H1 (cell line): ENCODE data around the gene TMEM106C. TPM values are rescaled to one million over a fixed set of nuclear protein-coding genes. Genes with fewer than 3 reads are reported as not detected.

ENCODE experiments used
- CTCF ChIA-PET: fragments of 300-600 bp; sonication (Branson Sonifier 250); formaldehyde crosslinking; loops from one replicate; lab custom pipeline; 2021; ENCODE audit not compliant: partially characterized antibody; lab: Charles Lee
- POLR2A ChIA-PET: fragments of 300-600 bp; sonication (Branson Sonifier 250); formaldehyde crosslinking; loops from one replicate; lab custom pipeline; 2021; ENCODE audit warnings: inconsistent platforms; ENCODE audit not compliant: partially characterized antibody; lab: Charles Lee
- DNase-seq, 2 experiments: peaks; one replicate each; pipeline versions ENCODE4 v3.0.0 to v3.0.0-alpha.2; 2010 to 2022; ENCODE audit warnings: low spot score in 2 of 2, low read depth in 1 of 2, mixed read lengths in 1 of 2
- FAIRE-seq: peaks from 2 replicates; lab custom pipeline; 2011; peaks lifted over from hg19 to GRCh38; lab: Jason Lieb, UNC
- H2AFZ ChIP-seq: 2 replicates; pipeline ENCODE4 v1.8.1; 2012; ENCODE audit warnings: low read length, inconsistent platforms
- H2AK5ac ChIP-seq: 2 replicates; pipeline ENCODE4 v1.6.1; 2013; ENCODE audit warnings: low read depth, low read length
- H2BK120ac ChIP-seq: replicated peaks from 2 replicates; pipeline ENCODE3; 2013; ENCODE audit warnings: low read depth, low read length, inconsistent platforms
- H2BK12ac ChIP-seq: 2 replicates; pipeline ENCODE4 v1.6.1; 2013; ENCODE audit warnings: low read depth, low read length
- H2BK15ac ChIP-seq: 2 replicates; pipeline ENCODE4 v1.6.1; 2013; ENCODE audit warnings: low read length
- H2BK20ac ChIP-seq: 2 replicates; pipeline ENCODE4 v1.6.1; 2013; ENCODE audit warnings: low read length
- H2BK5ac ChIP-seq: 2 replicates; pipeline ENCODE4 v1.6.1; 2013; ENCODE audit warnings: low read depth, low read length
- H3K14ac ChIP-seq: 2 replicates; pipeline ENCODE4 v1.6.1; 2013; ENCODE audit warnings: inconsistent platforms; ENCODE audit not compliant: insufficient read length
- H3K18ac ChIP-seq: 2 replicates; pipeline ENCODE4 v1.6.1; 2013; ENCODE audit warnings: low read length; ENCODE audit errors: extremely low read depth
- H3K23ac ChIP-seq: 2 replicates; pipeline ENCODE4 v1.6.1; 2013; ENCODE audit warnings: inconsistent platforms; ENCODE audit not compliant: insufficient read length
- H3K23me2 ChIP-seq: 2 replicates; pipeline ENCODE4 v1.6.1; 2013; ENCODE audit warnings: low read depth, low read length
- H3K27ac ChIP-seq: 2 replicates; pipeline ENCODE4 v1.6.1; 2011; ENCODE audit warnings: low read depth, low read length, inconsistent platforms
- H3K27me3 ChIP-seq, 4 experiments: replicated peaks in 1 of 4; 1 replicate in 1 of 4; 2 replicates in 3 of 4; pipeline versions ENCODE4 v1.6.1 to v1.8.1; 2011 to 2013; ENCODE audit warnings: low read length in 3 of 4, mild to moderate bottlenecking in 3 of 4, inconsistent platforms in 2 of 4, mixed read lengths in 2 of 4, moderate library complexity in 1 of 4; ENCODE audit not compliant: control insufficient read depth in 3 of 4, insufficient read depth in 3 of 4; ENCODE audit errors: extremely low read depth in 1 of 4
- H3K36me3 ChIP-seq, 4 experiments: 2 replicates each; pipeline versions ENCODE4 v1.6.1 to v1.8.1; 2011 to 2013; ENCODE audit warnings: mild to moderate bottlenecking in 4 of 4, low read length in 3 of 4, moderate library complexity in 2 of 4, control low read depth in 1 of 4, inconsistent platforms in 1 of 4; ENCODE audit not compliant: insufficient read depth in 4 of 4, control insufficient read depth in 2 of 4
- H3K4ac ChIP-seq: replicated peaks from 2 replicates; pipeline ENCODE3; 2013; ENCODE audit warnings: low read length, low read depth, mixed read lengths, inconsistent platforms; ENCODE audit not compliant: insufficient read length
- H3K4me1 ChIP-seq, 4 experiments: replicated peaks in 1 of 4; 1 replicate in 1 of 4; 2 replicates in 3 of 4; pipeline versions ENCODE4 v1.6.1 to v1.8.1; 2011 to 2013; ENCODE audit warnings: low read length in 3 of 4, inconsistent platforms in 2 of 4, mixed read lengths in 1 of 4; ENCODE audit not compliant: insufficient read depth in 4 of 4, control insufficient read depth in 3 of 4
- H3K4me2 ChIP-seq, 2 experiments: 2 replicates each; pipeline versions ENCODE4 v1.6.1 to v1.8.1; 2011 to 2013; ENCODE audit warnings: low read depth in 2 of 2, low read length in 2 of 2, control low read depth in 1 of 2, inconsistent platforms in 1 of 2, mild to moderate bottlenecking in 1 of 2; ENCODE audit not compliant: insufficient read depth in 1 of 2
- H3K4me3 ChIP-seq, 4 experiments: fragments of 200-600, 300-600 bp in 1 of 4; sonication (generic), shearing (Covaris generic), sonication (Bioruptor Twin) in 1 of 4; 2 replicates each; pipeline versions ENCODE4 v1.5.1 to v1.8.1; 2011 to 2016; ENCODE audit warnings: low read length in 4 of 4, low read depth in 3 of 4, control low read depth in 2 of 4, inconsistent platforms in 2 of 4, mild to moderate bottlenecking in 2 of 4, mixed read lengths in 1 of 4, moderate library complexity in 1 of 4; ENCODE audit not compliant: insufficient read depth in 2 of 4; ENCODE audit errors: extremely low read depth in 1 of 4
- H3K56ac ChIP-seq: replicated peaks from 2 replicates; pipeline ENCODE3; 2013; ENCODE audit warnings: low read depth, mild to moderate bottlenecking, mixed read lengths, low read length, inconsistent platforms; ENCODE audit not compliant: insufficient read length
- H3K79me1 ChIP-seq: 2 replicates; pipeline ENCODE4 v1.6.1; 2013; ENCODE audit warnings: low read depth, low read length, control low read depth
- H3K79me2 ChIP-seq, 2 experiments: 2 replicates each; pipeline versions ENCODE4 v1.6.1 to v1.8.1; 2012 to 2013; ENCODE audit warnings: low read length in 2 of 2, mild to moderate bottlenecking in 2 of 2, inconsistent platforms in 1 of 2; ENCODE audit not compliant: insufficient read depth in 2 of 2, control insufficient read depth in 1 of 2
- H3K9ac ChIP-seq, 4 experiments: replicated peaks in 1 of 4; 1 replicate in 1 of 4; 2 replicates in 3 of 4; pipeline versions ENCODE4 v1.6.1 to v1.8.1; 2011 to 2013; ENCODE audit warnings: low read depth in 3 of 4, low read length in 3 of 4, control low read depth in 2 of 4, mild to moderate bottlenecking in 2 of 4, moderate library complexity in 2 of 4, inconsistent platforms in 1 of 4; ENCODE audit errors: extremely low read depth in 1 of 4
- H3K9me3 ChIP-seq, 2 experiments: 2 replicates each; pipeline versions ENCODE4 v1.6.1 to v1.8.1; 2012 to 2013; ENCODE audit warnings: mild to moderate bottlenecking in 2 of 2, moderate library complexity in 2 of 2, control low read depth in 1 of 2, inconsistent platforms in 1 of 2, low read depth in 1 of 2, low read length in 1 of 2, mixed read lengths in 1 of 2; ENCODE audit not compliant: insufficient read depth in 2 of 2
- H4K20me1 ChIP-seq, 2 experiments: replicated peaks in 1 of 2; 2 replicates each; pipeline versions ENCODE3 to v1.8.1; 2011 to 2013; ENCODE audit warnings: inconsistent platforms in 2 of 2, low read length in 2 of 2, mild to moderate bottlenecking in 1 of 2; ENCODE audit not compliant: insufficient read depth in 2 of 2, control insufficient read depth in 1 of 2
- H4K5ac ChIP-seq: 2 replicates; pipeline ENCODE4 v1.6.1; 2013; ENCODE audit warnings: low read length, low read depth, mixed read lengths, inconsistent platforms; ENCODE audit not compliant: insufficient read length
- H4K8ac ChIP-seq: 2 replicates; pipeline ENCODE4 v1.8.0; 2013; ENCODE audit warnings: mild to moderate bottlenecking, moderate library complexity, low read length, inconsistent platforms; ENCODE audit not compliant: insufficient read depth; ENCODE audit errors: extremely low read depth
- H4K91ac ChIP-seq: replicated peaks from 2 replicates; pipeline ENCODE3; 2013; ENCODE audit warnings: low read length, mixed read lengths, inconsistent platforms; ENCODE audit not compliant: insufficient read length
- BCL11A ChIP-seq, 2 experiments: IDR thresholded peaks; one replicate each; pipeline ENCODE4 v1.6.1; 2011; ENCODE audit warnings: low read depth in 2 of 2, low read length in 2 of 2, mild to moderate bottlenecking in 2 of 2
- EP300 ChIP-seq, 2 experiments: IDR thresholded peaks; 1 replicate in 1 of 2; 2 replicates in 1 of 2; pipeline ENCODE4 v1.6.1; 2011 to 2012; ENCODE audit warnings: low read depth in 2 of 2, low read length in 2 of 2, mild to moderate bottlenecking in 2 of 2, borderline replicate concordance in 1 of 2, inconsistent platforms in 1 of 2, moderate library complexity in 1 of 2
- NANOG ChIP-seq: IDR thresholded peaks from 2 replicates; pipeline ENCODE4 v1.6.1; 2011; ENCODE audit warnings: low read length, low read depth, mild to moderate bottlenecking, inconsistent platforms; ENCODE audit not compliant: insufficient read depth, poor library complexity, severe bottlenecking
- SIRT6 ChIP-seq: IDR thresholded peaks from one replicate; pipeline ENCODE4 v1.7.1; 2012; ENCODE audit warnings: low read length, inconsistent platforms
- TAF7 ChIP-seq: optimal IDR thresholded peaks from 2 replicates; pipeline ENCODE3; 2011; ENCODE audit warnings: low read depth, mild to moderate bottlenecking, inconsistent platforms, low read length, moderate library complexity, borderline replicate concordance
- WGBS, 2 experiments: shearing (Covaris generic) in 1 of 2; methylation state at CpG; one replicate each; pipeline versions ENCODE4 v1.1.6 to v1.1.7; 2013 to 2015; ENCODE audit warnings: low lambda C conversion rate in 2 of 2, mixed read lengths in 2 of 2, inconsistent platforms in 1 of 2, low coverage in 1 of 2, missing lambda C conversion rate in 1 of 2; ENCODE audit not compliant: insufficient replicate concordance in 2 of 2, insufficient coverage in 1 of 2, insufficient read length in 1 of 2; ENCODE audit errors: extremely low coverage in 1 of 2, missing lambda C conversion rate in 1 of 2; 5-methylcytosine and 5-hydroxymethylcytosine counted together
- long read RNA-seq, 2 experiments: library from RNA in 1 of 2; library from capped mRNA in 1 of 2; stranded (forward); transcript quantifications; one replicate each; pipeline ENCODE4 v2.0.0, GENCODE V29; 2021; ENCODE audit warnings: inconsistent platforms in 1 of 2
- polyA minus RNA-seq, 3 experiments: library from RNA; depleted of rRNA, polyadenylated mRNA; stranded (reverse); fragments of >200 nt; gene quantifications; 1 replicate in 2 of 3; 2 replicates in 1 of 3; pipeline ENCODE4 v1.2.3, GENCODE V29; 2011
- polyA plus RNA-seq, 7 experiments: library from polyadenylated mRNA; depleted of rRNA in 3 of 7; stranded (reverse) in 5 of 7; unstranded in 2 of 7; fragments of >200 nt in 5 of 7; fragments of 200-250 nt in 2 of 7; gene quantifications; 1 replicate in 5 of 7; 2 replicates in 1 of 7; 4 replicates in 1 of 7; pipeline versions ENCODE4 v1.2.1 to v1.2.3, GENCODE V29; 2011 to 2013; ENCODE audit warnings: missing spikeins in 2 of 7, mixed read lengths in 2 of 7
- total RNA-seq: library from RNA; stranded (reverse); fragmentation: NEBNext Ultra II Directional; extraction: Animal tissue kit (Norgen Biotek cat#: 25700); gene quantifications from 2 replicates; pipeline ENCODE4 v1.2.1, GENCODE V29; 2021

Gene TMEM106C, protein sequence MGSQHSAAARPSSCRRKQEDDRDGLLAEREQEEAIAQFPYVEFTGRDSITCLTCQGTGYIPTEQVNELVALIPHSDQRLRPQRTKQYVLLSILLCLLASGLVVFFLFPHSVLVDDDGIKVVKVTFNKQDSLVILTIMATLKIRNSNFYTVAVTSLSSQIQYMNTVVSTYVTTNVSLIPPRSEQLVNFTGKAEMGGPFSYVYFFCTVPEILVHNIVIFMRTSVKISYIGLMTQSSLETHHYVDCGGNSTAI
- 36.6 and 37.0 TPM in 2 replicates for total RNA-seq
- 35.7 and 45.3 TPM in 2 replicates for polyA plus RNA-seq (2011; rRNA removed)
- 50.0 TPM for polyA plus RNA-seq (2011; cell fraction: cytosol; rRNA removed)
- polyA plus RNA-seq (2011; cell fraction: nucleus; rRNA removed) = 47.3 TPM
- polyA plus RNA-seq (2012, experiment 1 of 2) = 30.0 to 40.7 TPM (median 38.1 TPM) in 4 replicates
- 22.3 TPM for polyA plus RNA-seq (2012, experiment 2 of 2)
- 29.9 TPM for polyA plus RNA-seq (2013, experiment 1 of 2)
- 32.5 TPM for polyA plus RNA-seq (2013, experiment 2 of 2)
- 64.9 and 98.9 TPM in 2 replicates for polyA minus RNA-seq (2011; rRNA and poly(A)+ RNA removed)
- 23.5 TPM for polyA minus RNA-seq (2011; cell fraction: cytosol; rRNA and poly(A)+ RNA removed)
- 34.8 TPM for polyA minus RNA-seq (2011; cell fraction: nucleus; rRNA and poly(A)+ RNA removed)
- long read RNA-seq, experiment 1, transcript TMEM106C-201 (8 exons, 1,394 nt) = minor isoform, 6 of 33 reads
- long read RNA-seq, experiment 1, transcript TMEM106C-202 (8 exons, 1,515 nt) = major isoform, 7 of 33 reads
- long read RNA-seq, experiment 1, partial matches to known transcripts = 8 of 33 reads
- long read RNA-seq, experiment 1, other reads (novel, unspliced or antisense) = 6 of 33 reads
- long read RNA-seq, experiment 2, transcript TMEM106C-220 (8 exons, 810 nt) = minor isoform, 9 of 46 reads
- long read RNA-seq, experiment 2, transcript TMEM106C-201 (8 exons, 1,394 nt) = major isoform, 13 of 46 reads
- long read RNA-seq, experiment 2, transcript TMEM106C-202 (8 exons, 1,515 nt) = minor isoform, 5 of 46 reads
- long read RNA-seq, experiment 2, transcript TMEM106C-203 (8 exons, 1,414 nt) = minor isoform, 10 of 46 reads
- long read RNA-seq, experiment 2, partial matches to known transcripts = 0 of 46 reads
- long read RNA-seq, experiment 2, other reads (novel, unspliced or antisense) = 5 of 46 reads

DNA sequence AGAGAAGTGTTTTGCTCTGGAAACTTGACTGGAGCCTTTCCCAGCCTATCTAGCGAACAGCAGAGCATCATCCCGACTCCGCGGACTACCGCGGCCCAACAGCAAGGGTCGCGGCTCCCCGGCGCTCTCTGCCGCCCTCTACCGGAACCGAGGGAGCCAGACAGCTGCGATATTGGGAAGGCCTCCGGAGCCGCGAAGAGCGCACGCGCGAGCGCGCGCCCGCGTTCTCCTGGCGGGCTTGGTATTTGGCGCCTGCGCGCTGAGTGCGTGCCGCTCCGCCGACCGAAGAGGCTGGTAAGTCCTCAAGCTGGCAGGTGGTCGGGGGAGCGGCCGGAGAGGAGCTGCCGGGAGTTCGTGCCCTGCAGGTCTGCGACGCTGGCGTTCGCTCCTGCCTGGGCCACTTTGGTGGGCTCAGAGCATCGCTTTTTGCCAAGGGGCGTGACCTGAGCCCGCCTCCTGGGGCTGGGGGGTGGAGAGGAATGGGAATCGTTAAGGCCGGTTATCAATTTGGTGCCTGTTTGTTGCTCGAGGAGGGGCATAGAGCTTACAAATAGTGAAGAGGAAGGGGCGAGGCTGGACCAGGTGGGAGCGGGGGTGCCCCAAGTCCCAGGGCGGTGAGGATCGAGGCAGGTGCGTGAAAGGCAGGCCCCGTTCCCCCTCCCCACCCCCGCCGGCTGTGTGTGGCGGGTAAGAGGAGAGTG, at the start of gene TMEM106C:
TSS of gene TMEM106C (plus strand) at position 257 of the 701 bp plus-strand sequence. CDS start 641 bp downstream, outside the sequence.
- FAIRE-seq = peak; percentile 70
- TF ChIP-seq SIRT6 (no peak), BCL11A (IDR thresholded peaks at IDR 0.05; ENCODE audit: low read depth in 2 of 2, low read length in 2 of 2) (no peak), NANOG (no peak), TAF7 (no peak), EP300 (IDR thresholded peaks at IDR 0.05; ENCODE audit: borderline replicate concordance in 1 of 2, low read depth in 2 of 2, low read length in 2 of 2) (peak in 1 of 2 experiments; percentile 44; a peak in 1 of 3 replicates)

More for the DNA sequence above, at the start of gene TMEM106C:
- H4K91ac ChIP-seq = peak within 1 kb of the TSS; percentile 87
- ChIA-PET POLR2A (interaction anchor here (0.7 to 1.2 kb wide), 3 partner anchors 12 to 156 kb away, joined by 3 to 7 read pairs (median 3); partner anchors contain the start of gene PFKM), CTCF (interaction anchor here (0.6 to 7.2 kb wide), 32 partner anchors 9 to 194 kb away, joined by 3 to 82 read pairs (median 4); partner anchors contain the start of genes ASB8 and VDR)
- H3K23ac ChIP-seq = no peak within 1 kb of the TSS
- H3K27me3 ChIP-seq = peaks cover 1 to 25% (median 16%) of the 10 kb centered on the region in 4 experiments
- H2BK120ac ChIP-seq = no peak within 1 kb of the TSS
- H3K14ac ChIP-seq = no peak within 1 kb of the TSS
- peak within 1 kb of the TSS; percentile 32 for H4K5ac ChIP-seq
- H2BK12ac ChIP-seq = 0 out of 2 replicates have a peak within 1 kb of the TSS, but pooled peaks have one; percentile 17
- H3K36me3 ChIP-seq = no peaks in the 10 kb centered on the region
- WGBS, 2 experiments = 2% methylated on average over 56 of the region's 59 CpGs; no CpG with 5 or more reads in 1 of the 2 experiments
- H3K79me1 ChIP-seq = no peaks in the 10 kb centered on the region
- peak within 1 kb of the TSS; percentile 60; the same call in 1 of the 2 replicates for H2AFZ ChIP-seq
- H3K79me2 ChIP-seq = no peaks in the 10 kb centered on the region
- no peak within 1 kb of the TSS for H2BK20ac ChIP-seq
- H3K4me2 ChIP-seq = peak within 1 kb of the TSS; percentile 83 to 92
- H3K18ac ChIP-seq = peak within 1 kb of the TSS; percentile 65; the same call in 1 of the 2 replicates
- no peak within 1 kb of the TSS for H3K4ac ChIP-seq
- H3K23me2 ChIP-seq = peaks cover 6% of the 10 kb centered on the region; the same call in 1 of the 2 replicates
- H2BK15ac ChIP-seq = no peak within 1 kb of the TSS
- H2AK5ac ChIP-seq = no peak within 1 kb of the TSS
- H2BK5ac ChIP-seq = no peak within 1 kb of the TSS; the same call in 1 of the 2 replicates
- H3K4me1 ChIP-seq = peaks cover 0 to 9% (median under 1%) of the 10 kb centered on the region in 4 experiments; a peak in 5 of 7 replicates
- H3K4me3 ChIP-seq = peak within 1 kb of the TSS; percentile 38 to 66 (median 58)
- peak; percentile 87 to 97 for DNase-seq
- peak within 1 kb of the TSS; percentile 91; the same call in 1 of the 2 replicates for H4K8ac ChIP-seq
- no peak within 1 kb of the TSS for H3K27ac ChIP-seq
- H3K9ac ChIP-seq = peak within 1 kb of the TSS in 2 of 4 experiments; percentile 38 to 42; a peak in 2 of 7 replicates
- no peaks in the 10 kb centered on the region for H4K20me1 ChIP-seq
- H3K56ac ChIP-seq = peak within 1 kb of the TSS; percentile 17
- H3K9me3 ChIP-seq = peaks cover 10 to 14% of the 10 kb centered on the region in 2 experiments
